NCI-H2107 treated with DMSO at 0.1 percent for 48 hours (cell line): ENCODE measurements around the gene PALLD.
A peak's percentile ranks its signal among the peaks of the same experiment; 100 is the strongest.
"Not testable (repeated sequence)": the region's sequence is repeated elsewhere in the genome, so short reads cannot be mapped to it uniquely, and the experiment has no call there.

Source experiments
- DNase-seq: peaks from one replicate; lab custom pipeline; 2025; ENCODE audit not compliant: unreplicated experiment; lab: John Stamatoyannopoulos, UW

Gene PALLD

DNA sequence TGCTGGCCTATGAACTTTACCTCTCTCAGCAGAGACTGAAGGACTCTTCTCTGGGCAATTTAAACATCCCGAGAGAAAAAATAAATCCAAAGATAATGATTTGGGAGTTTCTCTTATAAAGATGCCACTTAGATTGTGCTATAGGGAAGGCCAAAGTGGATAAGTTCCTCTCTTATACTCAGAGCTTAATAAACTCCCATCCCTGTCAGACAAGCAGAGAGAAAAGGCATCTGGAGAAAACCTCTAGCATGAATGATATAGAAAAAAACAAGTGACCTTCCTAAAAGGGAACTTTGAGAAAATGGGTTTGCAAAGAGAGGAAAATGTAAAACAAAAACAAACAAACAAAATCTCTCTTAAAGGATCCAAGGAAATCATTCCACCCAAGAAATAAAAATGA, 199.4 kb downstream of the PALLD start:
- DNase-seq, result no peak

DNA sequence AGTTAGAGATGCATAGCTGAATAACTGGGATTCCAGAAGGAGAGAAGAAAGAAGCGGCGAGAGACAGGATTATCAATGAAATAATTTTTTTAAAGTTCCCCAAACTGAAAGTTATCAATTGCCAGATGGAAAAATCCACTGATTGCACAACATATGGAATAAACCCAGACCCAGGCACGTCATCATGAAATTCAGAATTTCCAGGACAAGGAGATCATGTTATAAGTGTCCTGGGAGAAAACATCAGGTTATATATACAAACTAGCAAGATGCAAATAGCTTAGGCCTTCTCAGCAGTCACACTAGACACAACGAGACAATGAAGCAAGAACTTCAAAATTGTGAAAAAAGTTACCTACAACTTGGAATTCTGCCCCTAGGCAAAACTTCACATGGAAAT, 200.0 kb downstream of the PALLD start:
- DNase-seq, result no peak

DNA sequence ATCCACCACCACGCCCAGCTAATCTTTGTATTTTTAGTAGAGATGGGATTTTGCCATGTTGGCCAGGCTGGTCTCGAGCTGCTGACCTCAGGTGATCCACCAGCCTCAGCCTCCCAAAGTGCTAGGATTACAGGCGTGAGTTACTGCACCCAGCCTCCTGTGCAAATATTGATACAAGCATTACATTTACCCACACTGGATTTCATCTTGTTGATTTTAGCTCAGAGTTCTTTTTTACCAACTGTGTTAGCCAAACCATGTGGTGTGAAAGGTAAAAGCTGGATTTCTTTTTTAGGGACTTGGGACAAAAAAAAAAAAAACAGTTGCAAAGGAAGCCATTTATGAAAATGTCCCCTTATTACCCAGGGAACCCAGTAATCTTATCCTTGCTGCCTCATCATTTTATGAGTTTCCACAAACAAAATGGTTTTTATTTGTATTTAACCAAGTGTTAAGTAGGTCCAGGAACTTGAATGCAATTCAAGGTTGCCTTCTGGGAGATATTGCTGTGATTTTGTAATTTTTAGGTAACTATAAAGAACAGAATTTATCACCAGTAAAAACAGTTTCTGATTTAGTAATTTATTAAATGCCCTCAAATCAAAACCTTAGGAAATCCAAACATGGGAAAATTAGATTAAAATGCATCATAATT, 202.5 kb downstream of the PALLD start:
- DNase-seq, result no peak

DNA sequence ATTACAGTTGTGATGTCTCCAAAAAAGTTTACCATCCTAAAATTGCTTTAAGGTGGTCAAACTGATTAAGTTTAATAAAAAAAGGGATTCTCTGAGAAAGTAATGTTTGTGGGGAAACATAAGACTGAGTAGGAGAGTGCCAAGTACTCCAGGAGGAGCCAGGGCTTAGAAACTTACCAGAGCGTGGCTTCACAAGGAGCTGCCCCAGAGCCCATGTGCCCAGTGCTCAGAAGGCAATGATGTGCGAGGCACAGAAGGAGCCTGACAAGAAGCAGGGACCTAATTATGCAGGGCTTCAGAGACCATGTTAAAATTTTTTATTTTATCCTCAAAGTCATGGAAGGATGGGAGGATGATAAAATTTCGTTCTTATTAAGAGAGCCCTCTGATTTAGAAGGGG, 204.2 kb downstream of the PALLD start:
- DNase-seq, result no peak

DNA sequence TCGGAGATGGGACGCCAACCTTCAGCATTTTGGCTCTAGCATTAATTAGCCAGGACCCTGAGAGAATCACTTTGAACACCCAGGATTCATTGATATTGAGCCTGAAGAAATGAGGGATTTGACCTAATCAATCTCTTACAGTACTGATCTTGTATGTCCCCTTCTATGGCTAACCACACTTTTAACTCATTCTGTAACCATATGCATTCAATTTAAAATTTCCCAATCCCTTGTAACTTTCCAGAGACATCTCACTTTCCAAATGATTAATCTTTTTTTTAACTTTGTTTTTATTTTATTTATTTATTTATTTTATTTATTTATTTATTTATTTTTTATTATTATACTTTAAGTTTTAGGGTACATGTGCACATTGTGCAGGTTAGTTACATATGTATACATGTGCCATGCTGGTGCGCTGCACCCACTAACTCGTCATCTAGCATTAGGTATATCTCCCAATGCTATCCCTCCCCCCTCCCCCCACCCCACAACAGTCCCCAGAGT, 205.8 kb downstream of the PALLD start:
- not testable (repeated sequence) for DNase-seq

DNA sequence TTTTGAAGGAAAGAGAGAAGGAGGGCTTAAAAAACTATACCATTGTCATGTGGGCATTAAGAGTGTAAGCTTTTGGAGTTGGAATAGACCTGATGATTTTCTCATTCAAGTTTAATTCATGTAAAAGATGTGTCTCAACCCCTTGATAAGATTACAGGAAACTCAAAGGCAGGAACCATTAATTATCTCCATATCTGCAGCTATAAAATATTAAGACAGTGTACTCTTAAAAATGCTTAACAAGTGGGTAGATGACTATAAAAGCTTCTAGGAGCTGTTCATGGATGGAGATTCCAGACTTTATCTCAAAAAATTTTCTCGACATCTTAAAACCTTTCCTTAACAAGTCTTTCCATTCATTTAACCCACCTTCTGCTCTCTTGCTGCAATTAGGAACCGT, 208.3 kb downstream of the PALLD start:
- no peak for DNase-seq

DNA sequence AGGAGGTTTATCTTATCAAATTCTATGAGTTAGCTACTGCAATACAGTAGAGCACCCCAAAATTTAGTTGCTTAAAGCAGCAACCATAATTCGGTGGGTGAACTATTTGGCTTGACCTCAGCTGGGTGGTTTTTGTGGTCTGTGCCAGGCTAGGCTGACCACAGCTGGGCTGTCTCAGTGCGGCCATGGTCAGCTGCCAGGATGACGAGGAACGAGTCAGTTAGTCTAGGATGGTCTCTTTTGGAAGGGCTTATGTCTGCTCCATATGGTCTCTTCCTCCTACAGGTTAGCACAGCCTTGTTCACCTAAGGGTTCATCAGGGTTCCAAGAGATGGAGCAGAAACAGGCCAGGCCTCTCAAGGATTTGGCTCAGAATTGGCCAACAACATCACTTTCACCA, 210.4 kb downstream of the PALLD start:
- DNase-seq, result no peak

DNA sequence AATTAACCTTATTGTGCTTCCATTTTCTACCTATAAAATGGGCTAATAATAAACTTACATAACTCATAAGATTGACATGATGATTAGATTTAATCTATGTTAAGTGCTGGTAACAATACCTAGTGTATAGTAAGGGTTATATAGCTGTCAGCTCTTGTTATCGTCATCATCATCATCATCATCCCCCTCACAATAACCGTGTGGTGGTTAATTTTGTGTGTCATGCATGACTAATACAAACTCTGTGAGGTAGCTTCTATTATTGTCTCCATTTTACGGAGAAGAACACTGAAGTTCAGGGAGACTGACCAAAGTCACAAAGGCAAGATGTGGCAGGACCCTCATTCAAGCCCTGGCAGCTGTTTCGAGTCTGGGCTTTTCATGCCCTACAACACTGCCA, 211.3 kb downstream of the PALLD start:
- DNase-seq, result no peak

DNA sequence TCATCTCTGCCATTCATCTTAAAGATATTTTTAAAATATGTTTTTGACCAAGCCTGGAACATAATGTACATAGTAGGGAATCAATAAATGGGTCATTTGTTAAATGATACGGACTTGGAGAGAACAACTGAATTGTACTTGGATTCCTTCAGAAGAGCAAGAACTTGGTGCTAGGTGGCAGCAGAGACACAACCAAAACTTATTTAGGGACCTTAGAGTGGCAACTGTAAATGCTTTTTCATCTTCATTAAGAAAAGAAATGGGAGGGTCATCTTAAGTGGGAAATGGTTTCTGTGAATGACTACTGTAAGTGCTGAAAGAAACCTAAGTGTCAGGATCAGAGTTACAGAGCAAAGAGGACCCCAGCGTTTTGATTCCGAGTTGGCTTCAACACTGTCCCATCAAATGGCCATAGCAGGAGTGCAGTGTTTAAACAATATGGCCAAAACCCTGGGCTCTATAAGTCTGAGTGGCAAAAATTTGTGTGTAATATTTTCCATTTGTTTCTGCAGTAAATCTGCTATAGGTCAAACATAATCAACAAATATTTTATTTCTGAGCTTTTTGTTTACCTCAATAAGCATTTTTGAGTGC, 213.6 kb downstream of the PALLD start:
- DNase-seq, result peak; percentile 9

DNA sequence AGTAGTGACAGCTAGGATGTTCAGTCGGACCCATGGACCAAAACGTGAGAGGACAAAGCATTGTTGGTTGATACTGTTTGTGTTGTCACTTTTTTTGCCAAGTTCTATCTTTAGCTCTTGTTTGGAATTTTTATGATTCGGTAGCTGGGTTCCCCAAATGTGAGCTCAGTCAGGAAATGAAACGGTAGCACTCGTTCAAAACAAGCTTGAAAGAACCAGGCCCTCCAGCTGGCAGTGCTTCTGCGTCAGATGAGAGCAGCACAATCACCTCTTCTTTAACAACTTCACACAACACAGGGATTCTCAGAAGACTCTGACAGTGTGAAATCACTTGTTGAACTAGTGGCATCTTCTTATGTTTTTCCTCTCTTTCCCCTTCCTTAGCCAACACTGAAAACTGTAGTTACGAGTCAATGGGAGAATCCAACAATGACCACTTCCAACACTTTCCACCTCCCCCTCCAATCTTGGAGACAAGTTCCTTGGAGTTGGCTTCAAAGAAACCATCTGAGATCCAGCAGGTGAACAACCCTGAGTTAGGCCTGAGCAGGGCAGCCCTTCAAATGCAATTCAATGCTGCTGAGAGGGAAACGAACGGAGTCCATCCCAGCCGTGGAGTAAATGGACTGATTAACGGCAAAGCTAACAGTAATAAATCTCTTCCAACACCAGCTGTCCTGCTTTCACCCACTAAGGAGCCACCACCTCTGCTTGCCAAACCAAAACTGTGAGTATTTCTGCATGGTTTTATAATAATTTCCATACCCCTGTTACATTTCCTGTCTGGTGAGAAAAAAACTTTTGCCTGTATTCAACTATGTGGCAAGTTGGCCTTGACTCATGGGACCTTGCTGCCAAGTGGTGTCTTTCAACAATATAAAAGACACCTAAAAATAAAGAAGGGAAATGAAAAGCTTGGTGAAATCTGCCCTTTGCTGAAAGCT, 214.6 kb downstream of the PALLD start:
- no peak for DNase-seq

DNA sequence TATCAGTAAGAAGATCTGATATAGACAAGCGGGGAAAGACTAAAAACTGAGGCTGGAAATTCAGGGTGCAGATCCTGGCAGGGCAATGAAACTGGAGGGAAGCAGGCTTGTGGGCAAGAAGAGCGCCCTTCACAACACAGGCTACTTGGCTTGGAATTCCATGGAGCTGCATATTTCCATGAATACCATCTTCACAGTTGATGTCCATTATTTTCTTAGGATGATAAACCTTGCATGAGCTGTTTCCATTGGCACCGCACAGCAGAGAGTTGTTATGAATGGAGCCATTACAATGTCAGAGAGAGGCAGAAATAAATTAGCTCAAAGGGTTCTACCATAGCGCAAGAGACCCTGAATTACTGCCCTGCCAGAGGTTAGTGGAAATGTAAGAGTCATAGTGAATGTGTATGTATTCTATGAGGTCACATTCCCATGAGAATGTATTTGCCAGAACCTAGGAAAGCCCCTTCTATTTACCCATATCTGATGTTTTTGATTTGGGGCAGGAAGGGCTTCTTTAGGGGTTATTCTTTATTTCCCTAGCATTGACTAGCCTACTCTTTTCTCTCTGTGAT, 215.6 kb downstream of the PALLD start:
- DNase-seq, result no peak

DNA sequence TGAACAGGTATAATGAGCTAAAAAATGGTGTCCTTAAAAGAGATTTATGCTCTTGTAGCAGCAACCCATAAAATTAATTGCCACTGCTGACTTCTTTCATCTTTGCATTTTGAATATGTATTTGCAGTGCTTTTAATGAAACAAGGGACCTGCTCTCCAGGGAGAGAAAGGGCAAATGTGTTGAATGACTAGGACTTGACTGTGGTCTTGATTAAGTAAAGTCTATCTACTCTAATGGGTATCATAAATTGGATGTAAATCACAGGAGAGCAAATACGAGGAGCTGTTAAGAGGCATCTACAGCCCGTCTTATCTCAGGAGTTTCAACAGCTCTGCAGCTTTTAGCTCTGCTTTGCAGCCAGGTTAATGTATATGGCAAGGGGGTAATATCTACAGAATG, 216.4 kb downstream of the PALLD start:
- DNase-seq, result peak; percentile 39

DNA sequence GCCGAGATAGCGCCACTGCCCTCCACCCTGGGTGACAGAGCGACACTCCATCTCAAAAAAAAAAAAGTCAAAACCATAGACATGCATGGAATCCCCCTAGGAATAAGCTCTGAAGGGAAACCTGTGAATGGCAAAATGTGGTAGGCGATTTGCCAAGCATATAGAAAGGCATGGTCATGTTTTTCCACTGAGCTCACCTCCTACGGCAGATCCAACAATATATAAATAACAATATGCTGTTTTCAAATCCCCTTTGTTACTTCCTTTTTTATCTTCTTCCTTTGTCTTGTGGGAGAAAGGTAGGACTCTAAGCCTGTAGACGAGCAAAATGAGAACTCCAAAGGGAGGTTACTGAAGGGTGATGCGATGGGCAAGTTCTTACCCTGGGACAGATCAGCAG, 219.0 kb downstream of the PALLD start:
- no peak for DNase-seq

DNA sequence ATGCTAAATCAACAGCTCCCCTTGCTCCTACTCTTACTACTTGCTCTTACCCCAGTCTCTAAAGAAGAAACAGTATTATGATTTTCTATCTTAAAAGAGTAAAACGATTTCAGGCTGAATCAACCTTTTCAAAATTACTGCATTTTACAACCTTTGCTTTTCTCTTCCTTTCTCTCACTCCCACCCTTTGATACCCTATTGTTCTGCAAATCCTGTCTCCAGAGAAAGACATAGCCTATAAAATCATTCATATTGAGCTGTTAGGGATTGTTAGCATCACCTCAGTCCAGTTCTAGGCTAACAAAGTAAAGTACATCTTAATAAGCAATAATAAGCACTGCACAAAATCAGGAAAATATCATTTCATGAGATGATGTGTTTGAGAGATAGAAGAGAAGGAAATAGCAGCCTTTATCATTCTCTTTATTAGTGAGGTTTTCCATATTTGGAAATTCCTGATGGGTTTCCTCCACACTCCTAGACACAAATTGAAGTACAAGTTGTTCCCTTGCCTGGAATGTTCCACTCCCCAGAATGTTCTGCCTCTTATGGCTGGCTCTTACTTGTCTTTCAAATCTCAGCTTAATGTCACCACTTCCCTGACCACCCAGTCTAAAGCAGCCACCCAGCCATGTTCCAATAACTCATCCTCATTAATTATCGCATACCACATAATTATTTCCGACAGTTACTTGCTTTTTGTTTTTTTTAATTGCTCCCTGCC, 219.7 kb downstream of the PALLD start:
- no peak for DNase-seq

DNA sequence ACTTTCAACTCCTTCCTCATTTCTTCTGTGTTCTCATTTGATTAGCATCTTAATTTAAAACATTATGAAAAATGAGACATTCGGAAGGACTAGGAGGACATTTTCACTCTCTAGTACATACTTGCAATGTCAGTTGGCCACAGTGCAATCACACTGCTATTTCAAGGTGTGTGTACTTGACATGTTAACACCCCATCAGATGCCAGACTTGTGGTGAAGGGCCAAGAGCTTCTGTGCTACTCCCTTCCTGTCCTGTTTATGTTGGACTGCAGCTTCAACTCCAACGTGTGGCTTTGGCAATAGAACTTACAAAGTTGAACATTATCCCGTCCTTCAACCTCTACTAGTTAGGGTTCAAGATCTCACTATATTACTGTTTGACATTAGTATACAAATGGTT, 221.0 kb downstream of the PALLD start:
- DNase-seq, result no peak

DNA sequence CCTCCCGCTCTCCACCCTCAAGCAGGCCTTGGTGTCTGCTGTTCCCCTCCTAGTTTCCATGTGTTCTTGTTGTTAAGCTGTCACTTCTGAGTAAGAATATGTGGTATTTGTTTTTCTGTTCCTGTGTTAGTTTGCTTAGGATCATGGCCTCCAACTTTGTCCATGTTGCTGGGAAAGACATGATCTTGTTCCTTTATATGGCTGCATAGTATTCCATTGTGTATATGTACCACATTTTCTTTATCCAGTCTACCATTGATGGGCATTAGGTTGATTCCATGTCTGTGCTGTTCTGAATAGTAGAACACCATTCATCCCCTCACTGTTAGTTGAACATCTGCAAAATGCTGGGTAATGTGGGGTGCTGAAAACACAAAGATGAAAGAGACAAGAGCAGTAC, 222.9 kb downstream of the PALLD start:
- DNase-seq, result no peak

DNA sequence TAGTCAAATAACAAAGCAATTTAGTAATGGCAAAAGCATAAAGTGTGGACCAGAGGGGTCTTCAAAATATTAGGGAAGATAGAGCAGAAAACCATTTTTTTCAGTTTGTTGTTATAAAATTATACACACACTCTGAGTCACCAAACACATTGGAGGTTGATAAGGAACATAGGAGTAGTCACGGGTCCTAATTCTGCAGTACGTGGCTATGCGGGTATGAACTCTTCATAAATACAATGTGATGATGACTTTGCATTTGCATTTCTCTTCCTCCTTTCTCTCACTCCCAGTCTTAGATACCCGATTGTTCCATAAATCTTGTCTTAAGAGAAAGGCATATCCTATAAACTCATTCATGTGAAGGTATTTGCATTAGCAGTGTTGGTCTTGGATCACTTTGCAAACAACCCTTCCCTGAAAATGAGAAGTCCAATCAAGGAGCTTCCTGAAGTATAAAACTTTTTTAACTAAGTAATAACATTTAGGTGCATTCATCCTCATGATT, 223.6 kb downstream of the PALLD start:
- DNase-seq, result no peak

DNA sequence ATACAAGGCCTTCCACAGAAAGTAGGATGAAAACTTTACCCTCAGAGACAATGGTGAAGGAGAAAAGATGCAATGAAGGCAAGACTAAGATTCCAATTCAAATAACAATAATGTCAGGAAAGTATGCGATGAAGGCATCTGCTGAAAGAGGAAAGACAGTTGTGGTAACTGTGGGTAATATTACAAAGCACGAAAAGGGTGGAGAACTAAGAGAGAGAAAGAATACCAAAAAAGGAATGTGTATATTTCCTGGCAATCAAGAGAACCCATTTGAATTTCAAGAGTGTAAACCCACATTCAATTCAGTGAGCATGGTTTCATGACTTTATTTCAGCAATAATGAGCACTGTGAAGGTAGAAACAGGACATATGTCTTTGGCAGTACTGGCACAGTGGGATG, 225.5 kb downstream of the PALLD start:
- DNase-seq, result no peak

DNA sequence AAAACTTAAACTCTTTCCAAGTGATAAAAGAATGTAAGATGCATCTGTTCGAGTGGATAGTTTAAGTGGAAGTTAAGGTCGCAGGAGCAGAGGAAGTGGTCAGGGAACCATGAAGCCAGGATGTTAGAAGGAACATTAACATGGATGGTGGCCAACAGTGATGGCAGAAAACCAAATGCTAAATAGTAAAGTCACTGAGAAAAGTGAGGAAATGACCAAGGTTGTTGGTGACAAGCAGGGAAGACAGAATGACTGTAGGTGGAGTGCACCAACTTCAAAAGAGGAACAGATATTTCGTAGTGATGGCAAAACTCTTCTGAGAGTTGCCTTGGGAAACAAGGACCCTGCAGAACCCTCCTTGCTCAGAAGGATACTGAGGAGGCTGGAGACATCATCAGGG, 226.2 kb downstream of the PALLD start:
- no peak for DNase-seq

DNA sequence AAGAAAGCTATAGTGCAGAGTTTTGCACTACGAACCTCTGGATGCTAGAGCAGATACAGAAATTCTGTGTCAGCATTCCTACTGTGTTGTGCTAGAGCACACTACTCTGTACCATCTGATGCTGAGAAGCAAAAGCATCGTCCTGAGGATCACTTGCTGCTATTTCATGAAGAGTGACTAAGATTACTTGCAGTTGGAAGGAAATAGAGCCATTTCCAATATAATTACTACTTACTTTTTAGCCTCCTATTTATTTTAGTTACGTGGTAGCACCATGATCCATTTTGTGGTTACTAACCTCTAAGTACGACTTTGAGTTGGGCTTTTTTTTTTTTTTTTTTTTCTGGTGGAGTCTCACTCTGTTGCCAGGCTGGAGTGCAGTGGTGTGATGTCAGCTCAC, 226.7 kb downstream of the PALLD start:
- no peak for DNase-seq

DNA sequence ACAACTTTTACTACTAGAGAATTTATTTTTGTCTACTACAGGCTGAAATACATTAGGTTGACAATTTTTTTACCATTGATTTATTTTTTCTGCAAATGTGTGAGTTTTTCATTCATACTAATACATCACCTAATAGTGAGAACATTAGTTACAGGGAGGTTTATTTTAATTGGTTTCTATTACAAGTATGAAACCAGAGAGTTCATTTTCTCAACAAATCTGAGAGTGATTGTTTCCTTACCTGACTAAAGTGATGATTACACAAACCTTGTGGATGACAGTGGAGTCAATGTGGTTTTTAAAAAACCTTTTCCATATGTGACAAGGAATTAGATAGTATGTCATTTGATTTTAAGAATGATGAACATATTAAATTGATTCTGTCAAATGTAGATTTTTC, 227.4 kb downstream of the PALLD start:
- no peak for DNase-seq
